HG03575 (cell line): ENCODE results near the gene RAB1B.
"Not testable (repeated sequence)": the region's sequence is repeated elsewhere in the genome, so short reads cannot be mapped to it uniquely, and the experiment has no call there.

Source experiments
- ATAC-seq: cut with Tn5 transposase; IDR thresholded peaks from one replicate; pipeline ENCODE4 v1.9.1; 2021; ENCODE audit not compliant: unreplicated experiment, insufficient number of reproducible peaks, low FRiP score; ENCODE audit errors: extremely low read depth

RAB1B gene

GRCh38 chr11:66314561-66315497 is 46.4 kb downstream of the RAB1B start:
- ATAC-seq, result no peak

- ATAC-seq, result no peak
These were observed 47.1 kb downstream of the RAB1B start for GRCh38 chr11:66315498-66315885.

DNA sequence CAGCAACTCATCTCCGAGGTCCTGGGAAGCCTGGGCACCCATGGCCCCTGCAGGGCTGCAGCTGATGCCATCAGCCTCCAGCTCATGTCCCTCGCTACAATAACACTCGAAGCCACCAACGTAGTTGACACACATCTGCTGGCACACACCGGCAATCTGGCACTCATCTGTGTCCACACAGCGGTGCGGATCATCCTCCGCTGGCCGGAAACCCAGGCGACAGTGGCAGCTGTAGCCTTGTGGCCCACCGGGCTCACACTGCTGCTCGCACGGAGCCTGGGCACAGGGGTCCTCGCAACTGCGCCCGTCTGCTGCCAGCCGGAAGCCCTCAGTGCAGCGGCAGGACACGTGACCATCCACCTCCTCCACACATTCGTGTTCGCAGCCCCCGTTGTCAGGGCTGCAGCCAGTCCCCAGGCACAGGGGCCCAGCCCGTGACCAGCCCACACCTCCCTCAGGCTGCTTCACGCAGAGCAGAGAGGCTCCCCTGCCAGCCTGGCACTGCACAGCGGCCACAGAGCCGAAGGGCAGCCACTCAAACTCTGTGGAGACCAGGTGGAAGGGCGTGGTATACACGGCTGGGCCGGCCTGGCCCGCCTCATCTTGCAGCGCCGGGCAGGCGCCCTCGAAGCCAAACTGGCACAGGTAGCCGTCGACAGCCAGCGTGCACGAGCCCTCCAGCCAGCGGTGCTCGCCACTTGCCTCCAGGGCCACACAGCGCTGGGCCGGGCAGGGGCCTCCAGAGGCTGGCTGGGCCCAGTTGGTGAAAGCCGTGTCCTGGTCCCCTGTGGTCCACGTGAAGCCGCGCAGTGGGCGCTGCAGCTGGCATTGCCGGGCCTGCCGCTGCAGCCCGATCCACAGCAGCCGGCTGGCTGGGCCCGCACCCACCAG is 47.7 kb downstream of the RAB1B start:
- no peak for ATAC-seq

DNA sequence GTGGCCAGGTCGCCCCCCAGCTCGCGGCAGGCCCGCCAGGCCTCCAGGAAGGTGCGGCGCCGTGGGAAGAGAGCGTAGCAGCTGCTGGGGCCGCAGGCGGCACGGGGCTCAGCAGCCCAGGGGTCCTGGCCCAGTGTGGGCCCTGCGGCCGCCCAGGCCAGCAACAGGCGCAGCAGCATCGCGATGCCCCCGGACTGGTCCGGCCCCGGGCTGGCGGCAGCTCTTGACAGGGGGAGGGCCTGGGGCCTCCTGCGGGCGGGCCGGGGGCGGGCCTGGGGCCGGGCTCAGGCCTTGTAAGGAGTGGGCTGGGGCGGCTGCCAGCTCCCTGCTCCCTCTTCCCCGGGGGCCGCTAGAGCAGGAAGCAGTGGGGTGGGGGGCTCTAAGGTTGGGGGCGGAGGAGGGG is 48.4 kb downstream of the RAB1B start, which contains the start of gene CD248:
CD248 (minus strand) TSS at position 196 of the 403 bp plus-strand sequence; CDS start at position 179, 17 bp downstream.
- ATAC-seq, result no peak

DNA sequence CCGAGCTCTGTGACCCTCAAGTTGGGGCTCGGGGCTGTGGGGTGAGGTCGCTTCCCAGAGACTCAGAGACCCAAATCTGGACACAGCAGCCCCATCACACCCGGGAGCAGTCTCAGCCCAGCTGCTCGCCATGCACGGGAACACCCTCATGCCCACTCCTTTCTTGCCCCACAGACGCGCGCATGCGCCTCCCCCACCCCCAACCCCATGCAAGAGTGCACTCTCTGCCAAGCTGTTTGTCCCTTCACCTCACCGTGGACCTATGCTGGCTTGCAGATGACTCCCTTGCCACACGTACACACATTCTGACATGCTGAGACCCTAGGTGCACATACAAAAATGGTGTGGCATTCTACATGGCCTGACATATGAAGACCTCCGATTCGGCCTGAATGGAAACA is 48.9 kb downstream of the RAB1B start:
- ATAC-seq, result no peak

- ATAC-seq, result no peak
These were observed 49.5 kb downstream of the RAB1B start for GRCh38 chr11:66317723-66318599.

GRCh38 chr11:66318600-66318970 is 50.1 kb downstream of the RAB1B start:
- no peak for ATAC-seq

DNA sequence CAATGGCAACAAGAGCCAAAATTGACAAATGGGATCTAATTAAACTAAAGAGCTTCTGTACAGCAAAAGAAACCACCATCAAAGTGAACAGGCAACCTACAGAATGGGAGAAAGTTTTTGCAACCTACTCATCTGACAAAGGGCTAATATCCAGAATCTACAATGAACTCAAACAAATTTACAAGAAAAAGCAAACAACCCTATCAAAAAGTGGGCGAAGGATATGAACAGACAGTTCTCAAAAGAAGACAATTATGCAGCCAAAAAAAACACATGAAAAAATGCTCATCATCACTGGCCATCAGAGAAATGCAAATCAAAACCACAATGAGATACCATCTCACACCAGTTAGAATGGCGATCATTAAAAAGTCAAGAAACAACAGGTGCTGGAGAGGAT is 51.9 kb downstream of the RAB1B start:
- not testable (repeated sequence) for ATAC-seq

DNA sequence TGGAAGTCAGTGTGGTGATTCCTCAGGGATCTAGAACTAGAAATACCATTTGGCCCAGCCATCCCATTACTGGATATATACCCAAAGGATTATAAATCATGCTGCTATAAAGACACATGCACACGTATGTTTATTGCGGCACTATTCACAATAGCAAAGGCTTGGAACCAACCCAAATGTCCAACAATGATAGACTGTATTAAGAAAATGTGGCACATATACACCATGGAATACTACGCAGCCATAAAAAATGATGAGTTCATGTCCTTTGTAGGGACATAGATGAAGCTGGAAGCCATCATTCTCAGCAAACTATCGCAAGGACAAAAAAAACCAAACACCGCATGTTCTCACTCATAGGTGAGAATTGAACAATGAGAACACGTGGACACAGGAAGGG is 52.3 kb downstream of the RAB1B start:
- ATAC-seq, result not testable (repeated sequence)

DNA sequence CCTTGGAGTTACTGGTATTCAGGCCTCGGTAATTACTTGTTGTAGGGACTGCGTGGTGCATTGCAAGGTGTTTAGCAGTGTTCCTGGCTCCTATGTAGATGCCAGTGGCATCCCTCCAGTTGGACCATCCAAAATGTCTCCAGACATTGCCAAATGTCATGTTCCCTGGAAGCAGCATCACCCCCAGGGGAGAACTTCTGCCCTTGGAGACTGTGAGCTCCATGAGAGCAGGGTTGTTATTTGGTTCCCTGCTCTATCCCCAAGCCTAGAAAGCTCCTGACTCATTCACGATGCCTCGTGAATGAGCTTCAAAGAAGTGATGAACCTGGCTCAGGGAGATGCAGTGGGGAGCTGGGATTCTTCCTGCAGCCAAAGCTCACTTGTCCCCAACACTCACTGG is 53.2 kb downstream of the RAB1B start:
- ATAC-seq, result no peak

- ATAC-seq, result no peak
These were observed 54.4 kb downstream of the RAB1B start for GRCh38 chr11:66322732-66323427.

- ATAC-seq, result no peak
These were observed 55.2 kb downstream of the RAB1B start for GRCh38 chr11:66323684-66324083.

- no peak for ATAC-seq
These were observed 56.2 kb downstream of the RAB1B start for GRCh38 chr11:66324664-66325063.

- no peak for ATAC-seq
These were observed 56.8 kb downstream of the RAB1B start for GRCh38 chr11:66325263-66325671.

- ATAC-seq, result no peak
These were observed 58.0 kb downstream of the RAB1B start for GRCh38 chr11:66326261-66327111.
